Measurements from ENCODE around the gene SLC9B2. TPM values are rescaled to one million over a fixed set of nuclear protein-coding genes. Genes with fewer than 3 reads are reported as not detected.

SLC9B2 gene
- total RNA-seq, 1 experiment from 2014 or later: 22.1 TPM

Other genes with a start within 250 kb of the SLC9B2 start
- gene UBE2D3, start 249.2 kb downstream of the SLC9B2 start, total RNA-seq (2022): 294 and 305 TPM in 2 replicates
- 54.0 and 58.6 TPM in 2 replicates for gene CISD2, start 207.8 kb downstream of the SLC9B2 start, total RNA-seq (2022)
- gene SLC9B1, start 57.1 kb downstream of the SLC9B2 start, total RNA-seq (2022): 1.7 TPM in 1 of 2 replicates, not detected in the other
- 17.4 and 19.7 TPM in 2 replicates for gene BDH2, start 23.1 kb upstream of the SLC9B2 start, total RNA-seq (2022)
- 30.3 and 36.9 TPM in 2 replicates for gene CENPE, start 121.6 kb upstream of the SLC9B2 start, total RNA-seq (2022)

Measured in Caco-2 (cell line).